Mesothelial cell of epicardium (in vitro differentiated cells): ENCODE measurements around the gene RXRA. TPM values are rescaled to one million over a fixed set of nuclear protein-coding genes. Genes with fewer than 3 reads are reported as not detected.

Experiments used
- DNase-seq, 2 experiments: peaks; one replicate each; pipeline ENCODE4 v3.0.0; 2021; ENCODE audit warnings: low spot score in 2 of 2; ENCODE audit not compliant: unreplicated experiment in 2 of 2
- H3K27ac Mint-ChIP-seq: 2 replicates; pipeline ENCODE4 v1.8.0; 2021; ENCODE audit warnings: mixed read lengths
- H3K27me3 Mint-ChIP-seq: 2 replicates; pipeline ENCODE4 v1.8.0; 2021; ENCODE audit warnings: low read depth, mixed read lengths
- H3K36me3 Mint-ChIP-seq: 2 replicates; pipeline ENCODE4 v1.8.0; 2021; ENCODE audit warnings: mixed read lengths
- H3K4me1 Mint-ChIP-seq: 2 replicates; pipeline ENCODE4 v1.8.0; 2021; ENCODE audit warnings: mixed read lengths
- H3K4me3 Mint-ChIP-seq: 2 replicates; pipeline ENCODE4 v1.8.0; 2021; ENCODE audit warnings: mild to moderate bottlenecking, moderate library complexity, mixed read lengths
- H3K9me3 Mint-ChIP-seq: 2 replicates; pipeline ENCODE4 v1.8.0; 2021; ENCODE audit warnings: mixed read lengths
- total RNA-seq: library from RNA; stranded (reverse); gene quantifications from 3 replicates; pipeline ENCODE4 v1.2.1, GENCODE V29; 2021
- TF ChIP-seq, protein P1 (sequence below): fragments of 200-600 bp; sonication (generic); IDR thresholded peaks from one replicate; pipeline ENCODE4 v1.5.0; 2021; ENCODE audit warnings: antibody characterized with exemption; ENCODE audit not compliant: unreplicated experiment

The RXRA gene
- total RNA-seq, 1 donor from 2014 or later, result 45.0 TPM

DNA sequence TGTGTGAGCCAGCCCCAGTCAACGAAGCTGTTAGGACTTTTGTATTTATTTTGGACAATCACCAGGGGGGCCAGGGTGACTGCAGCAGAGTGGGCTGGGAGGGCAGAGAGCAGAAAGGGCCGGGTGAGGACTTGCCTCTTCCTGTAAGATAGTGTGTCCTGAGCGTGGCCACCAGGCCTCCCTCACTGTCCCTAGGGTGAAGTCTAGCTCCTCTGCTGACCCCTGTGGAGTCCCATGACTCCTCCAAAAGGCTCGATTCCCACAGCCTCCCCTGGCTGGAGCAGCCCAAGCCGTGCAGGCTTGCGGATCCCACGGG lies 147.8 kb downstream of the RXRA start:
- Mint-ChIP-seq H3K27ac (peak overlapping the region; percentile 21), H3K27me3 (no peaks in the 10 kb centered on the region), H3K9me3 (no peaks in the 10 kb centered on the region), H3K4me3 (no peak overlapping the region), H3K4me1 (peaks cover 7% of the 10 kb centered on the region), H3K36me3 (no peaks in the 10 kb centered on the region)
- TF ChIP-seq, protein P1, sequence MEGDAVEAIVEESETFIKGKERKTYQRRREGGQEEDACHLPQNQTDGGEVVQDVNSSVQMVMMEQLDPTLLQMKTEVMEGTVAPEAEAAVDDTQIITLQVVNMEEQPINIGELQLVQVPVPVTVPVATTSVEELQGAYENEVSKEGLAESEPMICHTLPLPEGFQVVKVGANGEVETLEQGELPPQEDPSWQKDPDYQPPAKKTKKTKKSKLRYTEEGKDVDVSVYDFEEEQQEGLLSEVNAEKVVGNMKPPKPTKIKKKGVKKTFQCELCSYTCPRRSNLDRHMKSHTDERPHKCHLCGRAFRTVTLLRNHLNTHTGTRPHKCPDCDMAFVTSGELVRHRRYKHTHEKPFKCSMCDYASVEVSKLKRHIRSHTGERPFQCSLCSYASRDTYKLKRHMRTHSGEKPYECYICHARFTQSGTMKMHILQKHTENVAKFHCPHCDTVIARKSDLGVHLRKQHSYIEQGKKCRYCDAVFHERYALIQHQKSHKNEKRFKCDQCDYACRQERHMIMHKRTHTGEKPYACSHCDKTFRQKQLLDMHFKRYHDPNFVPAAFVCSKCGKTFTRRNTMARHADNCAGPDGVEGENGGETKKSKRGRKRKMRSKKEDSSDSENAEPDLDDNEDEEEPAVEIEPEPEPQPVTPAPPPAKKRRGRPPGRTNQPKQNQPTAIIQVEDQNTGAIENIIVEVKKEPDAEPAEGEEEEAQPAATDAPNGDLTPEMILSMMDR, result no peak
- DNase-seq, result no peak

- peak overlapping the region; percentile 59 for H3K27ac Mint-ChIP-seq
- peaks cover 7% of the 10 kb centered on the region for H3K4me1 Mint-ChIP-seq
- H3K36me3 Mint-ChIP-seq, result no peaks in the 10 kb centered on the region
- DNase-seq, result peak in 1 of 2 experiments; percentile 55
- TF ChIP-seq, protein P1, result no peak
- H3K27me3 Mint-ChIP-seq, result no peaks in the 10 kb centered on the region
- H3K9me3 Mint-ChIP-seq, result no peaks in the 10 kb centered on the region
- H3K4me3 Mint-ChIP-seq, result no peak overlapping the region
Observed at GRCh38 chr9:134475011-134475790, 148.9 kb downstream of the RXRA start.

- no peaks in the 10 kb centered on the region for H3K27me3 Mint-ChIP-seq
- no peaks in the 10 kb centered on the region for H3K9me3 Mint-ChIP-seq
- H3K4me1 Mint-ChIP-seq, result peaks cover 7% of the 10 kb centered on the region
- H3K36me3 Mint-ChIP-seq, result no peaks in the 10 kb centered on the region
- no peak overlapping the region for H3K4me3 Mint-ChIP-seq
- peak overlapping the region; percentile 66 for H3K27ac Mint-ChIP-seq
- DNase-seq, result no peak
- TF ChIP-seq, protein P1, result no peak
Observed at GRCh38 chr9:134476272-134476941, 150.2 kb downstream of the RXRA start.

- Mint-ChIP-seq H3K27me3 (peaks cover 3% of the 10 kb centered on the region), H3K4me3 (no peak overlapping the region), H3K36me3 (no peaks in the 10 kb centered on the region), H3K9me3 (no peaks in the 10 kb centered on the region), H3K4me1 (peaks cover 7% of the 10 kb centered on the region), H3K27ac (peak overlapping the region; percentile 66)
- TF ChIP-seq, protein P1, result no peak
- no peak for DNase-seq
Observed at GRCh38 chr9:134476942-134477335, 150.7 kb downstream of the RXRA start.

GRCh38 chr9:134477342-134477925 lies 151.2 kb downstream of the RXRA start:
- Mint-ChIP-seq H3K27ac (no peak overlapping the region), H3K4me1 (peaks cover 7% of the 10 kb centered on the region), H3K27me3 (peaks cover 3% of the 10 kb centered on the region), H3K36me3 (no peaks in the 10 kb centered on the region), H3K4me3 (no peak overlapping the region), H3K9me3 (no peaks in the 10 kb centered on the region)
- TF ChIP-seq, protein P1, result no peak
- no peak for DNase-seq
